ENCODE results near the gene CCDC57.

The CCDC57 gene

GRCh38 chr17:82061047-82061925 lies 151.4 kb downstream of the CCDC57 start:
- no peak for DNase-seq (ENCODE audit: low read depth)

GRCh38 chr17:82060614-82061013 lies 152.0 kb downstream of the CCDC57 start:
- DNase-seq (ENCODE audit: low read depth) = no peak

- no peak for DNase-seq (ENCODE audit: low read depth)
These were observed 152.7 kb downstream of the CCDC57 start for GRCh38 chr17:82060001-82060380.

GRCh38 chr17:82059272-82060000 lies 153.2 kb downstream of the CCDC57 start:
- no peak for DNase-seq (ENCODE audit: low read depth)

GRCh38 chr17:82058855-82059249 lies 153.8 kb downstream of the CCDC57 start:
- DNase-seq (ENCODE audit: low read depth) = no peak

GRCh38 chr17:82058230-82058854 lies 154.3 kb downstream of the CCDC57 start:
- no peak for DNase-seq (ENCODE audit: low read depth)

- DNase-seq (ENCODE audit: low read depth) = no peak
These were observed 155.7 kb downstream of the CCDC57 start for GRCh38 chr17:82056729-82057621.

GRCh38 chr17:82055965-82056728 lies 156.5 kb downstream of the CCDC57 start:
- DNase-seq (ENCODE audit: low read depth) = no peak

- no peak for DNase-seq (ENCODE audit: low read depth)
These were observed 157.3 kb downstream of the CCDC57 start for GRCh38 chr17:82055023-82055964.

- DNase-seq (ENCODE audit: low read depth) = no peak
These were observed 158.2 kb downstream of the CCDC57 start for GRCh38 chr17:82054351-82055022.

- DNase-seq (ENCODE audit: low read depth) = no peak
These were observed 158.9 kb downstream of the CCDC57 start for GRCh38 chr17:82053556-82054263.

GRCh38 chr17:82053130-82053529 lies 159.5 kb downstream of the CCDC57 start:
- DNase-seq (ENCODE audit: low read depth) = no peak

GRCh38 chr17:82052638-82053059 lies 160.0 kb downstream of the CCDC57 start:
- DNase-seq (ENCODE audit: low read depth) = no peak

GRCh38 chr17:82051776-82052637 lies 160.6 kb downstream of the CCDC57 start, which contains the start of the genes GPS1 and RFNG:
TSS of gene GPS1 (plus strand) at chr17:82051898. CDS start at chr17:82051932, 34 bp downstream.
TSS of gene RFNG (minus strand) at chr17:82051811. CDS start at chr17:82051766, 45 bp downstream.
- no peak for DNase-seq (ENCODE audit: low read depth)

Measured in fibroblast of the conjunctiva (primary cell).